HepG2 (cell line): Measurements from ENCODE around the gene COPS7A. TPM values are rescaled to one million over a fixed set of nuclear protein-coding genes. Genes with fewer than 3 reads are reported as not detected.
A peak's percentile ranks its signal among the peaks of the same experiment; 100 is the strongest.

Experiments
- BATF2 ChIP-seq: sonication (generic); formaldehyde crosslinking; IDR thresholded peaks from 2 replicates; pipeline ENCODE4 v1.8.0; 2022; ENCODE audit warnings: mild to moderate bottlenecking, missing genetic modification reagents, moderate library complexity
- CHD4 ChIP-seq: fragments of 200-600 bp; sonication (generic); IDR thresholded peaks from 2 replicates; pipeline ENCODE4 v1.7.0; 2017; ENCODE audit warnings: mild to moderate bottlenecking, low read length, borderline replicate concordance
- DR1 ChIP-seq: sonication (generic); formaldehyde crosslinking; IDR thresholded peaks from 2 replicates; pipeline ENCODE4 v1.8.0; 2021; ENCODE audit warnings: mild to moderate bottlenecking, missing genetic modification reagents, inconsistent platforms
- HOXA3 ChIP-seq: sonication (generic); formaldehyde crosslinking; IDR thresholded peaks from 2 replicates; pipeline ENCODE4 v1.5.0; 2020; ENCODE audit warnings: missing genetic modification reagents
- MEIS2 ChIP-seq: sonication (generic); formaldehyde crosslinking; IDR thresholded peaks from 2 replicates; pipeline ENCODE4 v1.9.0; 2021; ENCODE audit warnings: mild to moderate bottlenecking, missing genetic modification reagents
- MLX ChIP-seq: IDR thresholded peaks from 2 replicates; pipeline ENCODE4 v1.6.1; 2016
- NR2F2 ChIP-seq: IDR thresholded peaks from 2 replicates; pipeline ENCODE4 v1.6.1; 2012; ENCODE audit warnings: low read depth, inconsistent platforms, borderline replicate concordance
- PHF5A ChIP-seq: IDR thresholded peaks from one replicate; pipeline ENCODE4 v1.6.1; 2018; ENCODE audit warnings: low read depth, missing genetic modification reagents; ENCODE audit not compliant: unreplicated experiment
- SIX4 ChIP-seq: sonication (generic); formaldehyde crosslinking; IDR thresholded peaks from 2 replicates; pipeline ENCODE4 v1.4.0; 2020; ENCODE audit warnings: missing genetic modification reagents
- SKIL ChIP-seq: sonication (generic); formaldehyde crosslinking; IDR thresholded peaks from 2 replicates; pipeline ENCODE4 v1.8.0; 2022; ENCODE audit warnings: missing genetic modification reagents, mild to moderate bottlenecking, moderate library complexity, borderline replicate concordance
- SP1 ChIP-seq, 2 experiments: fragments of 450-650 bp in 1 of 2; sonication (generic) in 1 of 2; formaldehyde crosslinking in 1 of 2; IDR thresholded peaks; 2 replicates each; pipeline versions ENCODE4 v1.4.0 to v1.6.1; 2016 to 2020; ENCODE audit warnings: missing genetic modification reagents in 1 of 2
- TFDP2 ChIP-seq: sonication (generic); formaldehyde crosslinking; IDR thresholded peaks from 2 replicates; pipeline ENCODE4 v1.4.0; 2020; ENCODE audit warnings: missing genetic modification reagents
- ZFP41 ChIP-seq: sonication (generic); formaldehyde crosslinking; IDR thresholded peaks from 2 replicates; pipeline ENCODE4 v1.4.0; 2020; ENCODE audit warnings: mild to moderate bottlenecking, missing genetic modification reagents, borderline replicate concordance
- ZFX ChIP-seq: sonication (generic); formaldehyde crosslinking; IDR thresholded peaks from 2 replicates; pipeline ENCODE4 v1.4.0; 2020; ENCODE audit warnings: mild to moderate bottlenecking, low read depth, missing genetic modification reagents, moderate library complexity
- ZNF292 ChIP-seq: sonication (generic); formaldehyde crosslinking; IDR thresholded peaks from 2 replicates; pipeline ENCODE4 v1.8.1; 2022; ENCODE audit warnings: mild to moderate bottlenecking, low read depth, missing genetic modification reagents, borderline replicate concordance
- polyA plus RNA-seq, 8 experiments: library from polyadenylated mRNA; depleted of rRNA in 3 of 8; stranded (reverse) in 7 of 8; unstranded in 1 of 8; fragments of >200 nt; fragmentation: Illumina TruSeq in 4 of 8; extraction: Trizol in 4 of 8; gene quantifications; 2 replicates each; pipeline versions ENCODE4 v1.2.1 to v1.2.3, GENCODE V29; 2011 to 2016; ENCODE audit warnings: low read depth in 4 of 8, missing spikeins in 1 of 8, mixed read lengths in 1 of 8; ENCODE audit not compliant: insufficient read depth in 1 of 8
- total RNA-seq, 5 experiments: library from RNA; depleted of rRNA; stranded (reverse); fragments of >200 nt; fragmentation: Illumina TruSeq; extraction: Trizol; gene quantifications; 2 replicates each; pipeline ENCODE4 v1.2.3, GENCODE V29; 2016; ENCODE audit warnings: low read depth in 1 of 5
- TF ChIP-seq, protein P1 (sequence below): sonication (generic); formaldehyde crosslinking; IDR thresholded peaks from 2 replicates; pipeline ENCODE4 v1.4.0; 2020; ENCODE audit warnings: missing genetic modification reagents
- TF ChIP-seq, protein P2 (sequence below): fragments of 450-650 bp; IDR thresholded peaks from 2 replicates; pipeline ENCODE4 v1.6.1; 2017

COPS7A gene
- total and polyA plus RNA-seq, 2 of the 13 experiments (the other 11 are each of a cell fraction or from before 2014, with no cell fraction given): 40.0 to 73.6 TPM

- peak; percentile 47 for TF ChIP-seq PHF5A (CRISPR knock-in tag)
- TF ChIP-seq SKIL (CRISPR knock-in tag): no peak
- TF ChIP-seq, protein P1, sequence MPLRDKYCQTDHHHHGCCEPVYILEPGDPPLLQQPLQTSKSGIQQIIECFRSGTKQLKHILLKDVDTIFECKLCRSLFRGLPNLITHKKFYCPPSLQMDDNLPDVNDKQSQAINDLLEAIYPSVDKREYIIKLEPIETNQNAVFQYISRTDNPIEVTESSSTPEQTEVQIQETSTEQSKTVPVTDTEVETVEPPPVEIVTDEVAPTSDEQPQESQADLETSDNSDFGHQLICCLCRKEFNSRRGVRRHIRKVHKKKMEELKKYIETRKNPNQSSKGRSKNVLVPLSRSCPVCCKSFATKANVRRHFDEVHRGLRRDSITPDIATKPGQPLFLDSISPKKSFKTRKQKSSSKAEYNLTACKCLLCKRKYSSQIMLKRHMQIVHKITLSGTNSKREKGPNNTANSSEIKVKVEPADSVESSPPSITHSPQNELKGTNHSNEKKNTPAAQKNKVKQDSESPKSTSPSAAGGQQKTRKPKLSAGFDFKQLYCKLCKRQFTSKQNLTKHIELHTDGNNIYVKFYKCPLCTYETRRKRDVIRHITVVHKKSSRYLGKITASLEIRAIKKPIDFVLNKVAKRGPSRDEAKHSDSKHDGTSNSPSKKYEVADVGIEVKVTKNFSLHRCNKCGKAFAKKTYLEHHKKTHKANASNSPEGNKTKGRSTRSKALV (CRISPR knock-in tag): 0 out of 2 replicates have a peak, but pooled peaks have one; percentile 60
- peak; percentile 60; the same call in 1 of the 2 replicates for TF ChIP-seq CHD4
- TF ChIP-seq NR2F2: 0 out of 2 replicates have a peak, but pooled peaks have one; percentile 15
- TF ChIP-seq ZFP41 (CRISPR knock-in tag): peak; percentile 92; the same call in 1 of the 2 replicates
- TF ChIP-seq ZFX (CRISPR knock-in tag): peak; percentile 92
- TF ChIP-seq SIX4: peak; percentile 47; the same call in 1 of the 2 replicates
- peak; percentile 66; the same call in 1 of the 2 replicates for TF ChIP-seq MLX (CRISPR knock-in tag)
- TF ChIP-seq, protein P2, sequence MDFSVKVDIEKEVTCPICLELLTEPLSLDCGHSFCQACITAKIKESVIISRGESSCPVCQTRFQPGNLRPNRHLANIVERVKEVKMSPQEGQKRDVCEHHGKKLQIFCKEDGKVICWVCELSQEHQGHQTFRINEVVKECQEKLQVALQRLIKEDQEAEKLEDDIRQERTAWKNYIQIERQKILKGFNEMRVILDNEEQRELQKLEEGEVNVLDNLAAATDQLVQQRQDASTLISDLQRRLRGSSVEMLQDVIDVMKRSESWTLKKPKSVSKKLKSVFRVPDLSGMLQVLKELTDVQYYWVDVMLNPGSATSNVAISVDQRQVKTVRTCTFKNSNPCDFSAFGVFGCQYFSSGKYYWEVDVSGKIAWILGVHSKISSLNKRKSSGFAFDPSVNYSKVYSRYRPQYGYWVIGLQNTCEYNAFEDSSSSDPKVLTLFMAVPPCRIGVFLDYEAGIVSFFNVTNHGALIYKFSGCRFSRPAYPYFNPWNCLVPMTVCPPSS: no peak
- TF ChIP-seq TFDP2: peak; percentile 95
- TF ChIP-seq MEIS2 (CRISPR knock-in tag): peak; percentile 48; the same call in 1 of the 2 replicates
- no peak; the same call in 1 of the 2 replicates for TF ChIP-seq BATF2 (CRISPR knock-in tag)
- TF ChIP-seq DR1 (CRISPR knock-in tag): peak; percentile 93
- TF ChIP-seq SP1 (IDR thresholded peaks at IDR 0.05): no peak
- TF ChIP-seq SP1 (CRISPR knock-in tag; IDR thresholded peaks at IDR 0.05): peak; percentile 76
- peak; percentile 94 for TF ChIP-seq HOXA3 (CRISPR knock-in tag)
- TF ChIP-seq ZNF292 (CRISPR knock-in tag): no peak
Measured at GRCh38 chr12:6723607-6724408, at the start of gene COPS7A (continued).
